SK-N-SH (cell line): Measurements from ENCODE around the gene SEMA4F. TPM values are rescaled to one million over a fixed set of nuclear protein-coding genes. Genes with fewer than 3 reads are reported as not detected.

ENCODE experiments used
- CTCF ChIA-PET: fragments of 300-600, 350-600 bp; formaldehyde crosslinking; extraction: SDS; loops from one replicate; lab custom pipeline; 2021; lab: Yijun Ruan, JAX
- POLR2A ChIA-PET: fragments of 350-600 bp; sonication (Branson Sonifier 250); formaldehyde crosslinking; extraction: SDS; loops from one replicate; lab custom pipeline; 2020; ENCODE audit warnings: antibody characterized with exemption, inconsistent platforms; lab: Yijun Ruan, JAX
- DNase-seq: peaks from one replicate; pipeline ENCODE4 v3.0.0; 2012
- H2AFZ ChIP-seq: fragments of 200-600 bp; sonication (generic); 2 replicates; pipeline ENCODE4 v1.8.1; 2016; ENCODE audit warnings: antibody characterized with exemption, mild to moderate bottlenecking, low read depth
- H3F3A ChIP-seq: fragments of 200-600 bp; sonication (generic); replicated peaks from 2 replicates; pipeline ENCODE3; 2016; ENCODE audit warnings: antibody characterized with exemption, mild to moderate bottlenecking; ENCODE audit not compliant: insufficient read depth
- H3K27ac ChIP-seq, 2 experiments: fragments of 200-500 bp in 1 of 2; fragments of 200-600 bp in 1 of 2; sonication (Bioruptor generic) in 1 of 2; sonication (generic), shearing (Covaris generic) in 1 of 2; 2 replicates each; pipeline versions ENCODE4 v1.5.1 to v1.6.1; 2014 to 2016; ENCODE audit warnings: low read depth in 2 of 2, inconsistent platforms in 1 of 2, low read length in 1 of 2, mild to moderate bottlenecking in 1 of 2, mixed read lengths in 1 of 2
- H3K27me3 ChIP-seq: fragments of 200-600 bp; sonication (generic), shearing (Covaris generic); 2 replicates; pipeline ENCODE4 v1.6.1; 2016; ENCODE audit warnings: mixed run types; ENCODE audit not compliant: insufficient read depth
- H3K36me3 ChIP-seq, 2 experiments: fragments of 200-500 bp in 1 of 2; fragments of 200-600 bp in 1 of 2; sonication (Bioruptor generic) in 1 of 2; sonication (generic) in 1 of 2; replicated peaks in 1 of 2; 2 replicates each; pipeline versions ENCODE3 to v1.5.1; 2014 to 2016; ENCODE audit warnings: low read length in 1 of 2, mild to moderate bottlenecking in 1 of 2; ENCODE audit not compliant: insufficient read depth in 2 of 2, control insufficient read depth in 1 of 2
- H3K4me1 ChIP-seq, 2 experiments: fragments of 200-500 bp in 1 of 2; fragments of 200-600 bp in 1 of 2; sonication (Bioruptor generic) in 1 of 2; sonication (generic), shearing (Covaris generic) in 1 of 2; 2 replicates each; pipeline versions ENCODE4 v1.5.1 to v1.6.1; 2014 to 2016; ENCODE audit warnings: low read depth in 1 of 2, low read length in 1 of 2, mixed run types in 1 of 2; ENCODE audit not compliant: insufficient read depth in 2 of 2, control insufficient read depth in 1 of 2
- H3K4me2 ChIP-seq: fragments of 200-600 bp; sonication (generic), shearing (Covaris generic); 2 replicates; pipeline ENCODE4 v1.6.1; 2017; ENCODE audit warnings: mixed run types
- H3K4me3 ChIP-seq, 2 experiments: fragments of 200-500 bp in 1 of 2; fragments of 200-600 bp in 1 of 2; sonication (Bioruptor generic) in 1 of 2; sonication (generic), shearing (Covaris generic) in 1 of 2; 2 replicates each; pipeline versions ENCODE4 v1.5.1 to v1.8.1; 2014 to 2016; ENCODE audit warnings: low read depth in 2 of 2, inconsistent platforms in 1 of 2, low read length in 1 of 2, mild to moderate bottlenecking in 1 of 2, mixed read lengths in 1 of 2, moderate library complexity in 1 of 2
- H3K79me2 ChIP-seq: fragments of 200-600 bp; sonication (generic); 2 replicates; pipeline ENCODE4 v1.8.1; 2017; ENCODE audit warnings: mild to moderate bottlenecking; ENCODE audit not compliant: insufficient read depth
- H3K9ac ChIP-seq: fragments of 200-600 bp; sonication (generic); 2 replicates; pipeline ENCODE4 v1.6.1; 2017; ENCODE audit warnings: mixed run types
- H3K9me2 ChIP-seq: fragments of 200-600 bp; sonication (generic); 2 replicates; pipeline ENCODE4 v1.6.1; 2017; ENCODE audit warnings: mixed run types
- H3K9me3 ChIP-seq: fragments of 200-600 bp; sonication (generic); 2 replicates; pipeline ENCODE4 v1.6.1; 2017; ENCODE audit warnings: mixed run types, mild to moderate bottlenecking, moderate library complexity
- H4K20me1 ChIP-seq: fragments of 200-600 bp; sonication (generic); 2 replicates; pipeline ENCODE4 v1.6.1; 2017; ENCODE audit warnings: mild to moderate bottlenecking, mixed run types; ENCODE audit not compliant: insufficient read depth
- CTCF ChIP-seq: fragments of 200-600 bp; sonication (generic); IDR thresholded peaks from 2 replicates; pipeline ENCODE4 v1.6.1; 2017; ENCODE audit warnings: antibody characterized with exemption, mild to moderate bottlenecking, moderate library complexity
- ELF1 ChIP-seq: IDR thresholded peaks from 2 replicates; pipeline ENCODE4 v1.4.0; 2012
- EP300 ChIP-seq, 2 experiments: IDR thresholded peaks; 2 replicates each; pipeline versions ENCODE4 v1.4.0 to v1.6.1; 2012; ENCODE audit warnings: borderline replicate concordance in 1 of 2, low read depth in 1 of 2, low read length in 1 of 2
- FOXJ3 ChIP-seq: sonication (generic); formaldehyde crosslinking; IDR thresholded peaks from 2 replicates; pipeline ENCODE4 v1.5.1; 2020; ENCODE audit warnings: mild to moderate bottlenecking, missing genetic modification reagents
- GATA2 ChIP-seq: sonication (generic); formaldehyde crosslinking; IDR thresholded peaks from 2 replicates; pipeline ENCODE4 v1.5.0; 2020; ENCODE audit warnings: mild to moderate bottlenecking, missing genetic modification reagents
- JUND ChIP-seq: IDR thresholded peaks from 2 replicates; pipeline ENCODE4 v1.4.0; 2012
- MAX ChIP-seq: IDR thresholded peaks from 2 replicates; pipeline ENCODE4 v1.4.0; 2012; ENCODE audit warnings: low read depth
- MEF2A ChIP-seq: IDR thresholded peaks from 2 replicates; pipeline ENCODE4 v1.4.0; 2012; ENCODE audit warnings: low read depth, borderline replicate concordance
- MXI1 ChIP-seq: IDR thresholded peaks from 2 replicates; pipeline ENCODE4 v1.6.1; 2012; ENCODE audit warnings: mild to moderate bottlenecking, low read depth, low read length, improper control_type of control experiment
- NFIC ChIP-seq: IDR thresholded peaks from 2 replicates; pipeline ENCODE4 v1.4.0; 2012; ENCODE audit warnings: borderline replicate concordance
- POLR2AphosphoS5 ChIP-seq: IDR thresholded peaks from 2 replicates; pipeline ENCODE4 v1.6.1; 2012; ENCODE audit warnings: low read depth, low read length
- RXRA ChIP-seq: IDR thresholded peaks from 2 replicates; pipeline ENCODE4 v1.4.0; 2012; ENCODE audit warnings: low read depth, mild to moderate bottlenecking, borderline replicate concordance
- SMC3 ChIP-seq: IDR thresholded peaks from 2 replicates; pipeline ENCODE4 v1.6.1; 2012; ENCODE audit warnings: low read depth, low read length, improper control_type of control experiment
- TCF12 ChIP-seq: IDR thresholded peaks from 2 replicates; pipeline ENCODE4 v1.4.0; 2012
- TEAD4 ChIP-seq: IDR thresholded peaks from 2 replicates; pipeline ENCODE4 v1.4.0; 2012; ENCODE audit warnings: mild to moderate bottlenecking, borderline replicate concordance; ENCODE audit not compliant: insufficient read depth
- USF1 ChIP-seq: IDR thresholded peaks from 2 replicates; pipeline ENCODE4 v1.4.0; 2012; ENCODE audit warnings: low read depth, borderline replicate concordance
- YY1 ChIP-seq: IDR thresholded peaks from 2 replicates; pipeline ENCODE4 v1.4.0; 2012; ENCODE audit warnings: low read depth, mild to moderate bottlenecking
- WGBS: methylation state at CpG from one replicate; pipeline ENCODE4 v1.1.6; 2017; ENCODE audit warnings: low lambda C conversion rate; 5-methylcytosine and 5-hydroxymethylcytosine counted together
- polyA plus RNA-seq, 3 experiments: library from polyadenylated mRNA; depleted of rRNA; stranded (reverse); fragments of >200 nt; gene quantifications; 2 replicates each; pipeline ENCODE4 v1.2.3, GENCODE V29; 2012
- TF ChIP-seq, protein P1 (sequence below): IDR thresholded peaks from 2 replicates; pipeline ENCODE4 v1.6.1; 2012; ENCODE audit warnings: mild to moderate bottlenecking, low read depth, low read length, moderate library complexity

Gene SEMA4F
- polyA plus RNA-seq, 1 of the 3 experiments (the other 2 are of a cell fraction) = 17.3 TPM

DNA sequence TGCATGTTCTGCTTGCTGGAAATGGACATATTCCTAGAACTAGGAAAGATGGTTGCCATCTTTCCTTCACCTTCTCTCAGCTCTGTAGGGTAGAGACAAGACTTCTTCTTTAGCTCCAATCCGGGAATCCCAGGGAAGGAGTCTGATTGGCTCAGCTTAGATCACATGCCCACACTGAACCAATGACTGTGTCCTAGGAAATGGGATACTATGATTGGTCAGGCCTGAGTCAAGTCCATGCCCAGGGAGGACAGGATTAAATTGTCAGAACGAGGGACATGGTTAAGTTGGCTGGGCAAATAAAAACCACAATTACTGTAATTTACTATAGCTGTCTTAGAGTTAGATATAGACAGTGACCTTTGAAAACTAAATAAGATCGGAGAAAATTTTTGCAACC, 31.4 kb downstream of the SEMA4F start:
- peaks cover 0 to 2% of the 10 kb centered on the region in 2 experiments for H3K36me3 ChIP-seq
- no peak overlapping the region for H3K9ac ChIP-seq
- no peaks in the 10 kb centered on the region for H3K4me1 ChIP-seq
- POLR2A ChIA-PET = no interaction called here
- H3K79me2 ChIP-seq = no peaks in the 10 kb centered on the region
- DNase-seq = no peak
- H2AFZ ChIP-seq = no peak overlapping the region
- no peak overlapping the region for H3K27ac ChIP-seq
- no peaks in the 10 kb centered on the region for H3K9me3 ChIP-seq
- no peak for TF ChIP-seq YY1
- TF ChIP-seq TCF12 = no peak
- WGBS = 79% methylated on average over 3 of the region's 3 CpGs
- H3K4me2 ChIP-seq = no peak overlapping the region
- H3F3A ChIP-seq = no peaks in the 10 kb centered on the region
- H3K4me3 ChIP-seq = no peak overlapping the region
- no peaks in the 10 kb centered on the region for H3K27me3 ChIP-seq
- CTCF ChIA-PET = interaction anchor here (0.6 kb wide), 1 partner anchor 13 kb away, joined by 3 read pairs; no protein-coding TSS in a partner anchor
- no peaks in the 10 kb centered on the region for H3K9me2 ChIP-seq
- no peaks in the 10 kb centered on the region for H4K20me1 ChIP-seq

GRCh38 chr2:74688881-74689280, 34.8 kb downstream of the SEMA4F start:
- 92% methylated on average over 1 of the region's 1 CpG for WGBS
- no peaks in the 10 kb centered on the region; a peak in 1 of 4 replicates for H3K4me1 ChIP-seq
- H3K9me2 ChIP-seq = no peaks in the 10 kb centered on the region
- H3F3A ChIP-seq = no peaks in the 10 kb centered on the region
- H3K9ac ChIP-seq = no peak overlapping the region
- no peaks in the 10 kb centered on the region for H3K9me3 ChIP-seq
- no peak overlapping the region for H2AFZ ChIP-seq
- H3K4me3 ChIP-seq = no peak overlapping the region
- no peaks in the 10 kb centered on the region for H4K20me1 ChIP-seq
- no peak overlapping the region for H3K27ac ChIP-seq
- H3K36me3 ChIP-seq = no peaks in the 10 kb centered on the region
- no peak for DNase-seq
- H3K79me2 ChIP-seq = no peaks in the 10 kb centered on the region
- H3K27me3 ChIP-seq = no peaks in the 10 kb centered on the region
- TF ChIP-seq TEAD4 (no peak), RXRA (no peak), POLR2AphosphoS5 (no peak), MAX (no peak), NFIC (no peak), USF1 (no peak), JUND (no peak), EP300 (IDR thresholded peaks at IDR 0.05; ENCODE audit: borderline replicate concordance in 1 of 2, low read depth in 1 of 2, low read length in 1 of 2) (no peak), CTCF (no peak), FOXJ3 (no peak), MXI1 (no peak), GATA2 (CRISPR knock-in tag) (no peak), MEF2A (no peak), SMC3 (no peak), ELF1 (no peak)
- TF ChIP-seq, protein P1, sequence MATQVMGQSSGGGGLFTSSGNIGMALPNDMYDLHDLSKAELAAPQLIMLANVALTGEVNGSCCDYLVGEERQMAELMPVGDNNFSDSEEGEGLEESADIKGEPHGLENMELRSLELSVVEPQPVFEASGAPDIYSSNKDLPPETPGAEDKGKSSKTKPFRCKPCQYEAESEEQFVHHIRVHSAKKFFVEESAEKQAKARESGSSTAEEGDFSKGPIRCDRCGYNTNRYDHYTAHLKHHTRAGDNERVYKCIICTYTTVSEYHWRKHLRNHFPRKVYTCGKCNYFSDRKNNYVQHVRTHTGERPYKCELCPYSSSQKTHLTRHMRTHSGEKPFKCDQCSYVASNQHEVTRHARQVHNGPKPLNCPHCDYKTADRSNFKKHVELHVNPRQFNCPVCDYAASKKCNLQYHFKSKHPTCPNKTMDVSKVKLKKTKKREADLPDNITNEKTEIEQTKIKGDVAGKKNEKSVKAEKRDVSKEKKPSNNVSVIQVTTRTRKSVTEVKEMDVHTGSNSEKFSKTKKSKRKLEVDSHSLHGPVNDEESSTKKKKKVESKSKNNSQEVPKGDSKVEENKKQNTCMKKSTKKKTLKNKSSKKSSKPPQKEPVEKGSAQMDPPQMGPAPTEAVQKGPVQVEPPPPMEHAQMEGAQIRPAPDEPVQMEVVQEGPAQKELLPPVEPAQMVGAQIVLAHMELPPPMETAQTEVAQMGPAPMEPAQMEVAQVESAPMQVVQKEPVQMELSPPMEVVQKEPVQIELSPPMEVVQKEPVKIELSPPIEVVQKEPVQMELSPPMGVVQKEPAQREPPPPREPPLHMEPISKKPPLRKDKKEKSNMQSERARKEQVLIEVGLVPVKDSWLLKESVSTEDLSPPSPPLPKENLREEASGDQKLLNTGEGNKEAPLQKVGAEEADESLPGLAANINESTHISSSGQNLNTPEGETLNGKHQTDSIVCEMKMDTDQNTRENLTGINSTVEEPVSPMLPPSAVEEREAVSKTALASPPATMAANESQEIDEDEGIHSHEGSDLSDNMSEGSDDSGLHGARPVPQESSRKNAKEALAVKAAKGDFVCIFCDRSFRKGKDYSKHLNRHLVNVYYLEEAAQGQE = no peak
- TF ChIP-seq, all 33 proteins: peak for 0
- no peak overlapping the region for H3K4me2 ChIP-seq
- CTCF ChIA-PET = interaction anchor here (0.7 to 3.4 kb wide), 8 partner anchors 8 to 231 kb away, joined by 3 to 45 read pairs (median 5); no protein-coding TSS in a partner anchor
- POLR2A ChIA-PET = no interaction called here
